HepG2 (cell line): ENCODE results near the gene FBXO39. TPM values are rescaled to one million over a fixed set of nuclear protein-coding genes. Genes with fewer than 3 reads are reported as not detected.

ENCODE experiments used
- ATAC-seq: fragments of 200-7000 bp; cut with Tn5 transposase; 3 replicates; pipeline ENCODE4 v1.9.1; 2020; ENCODE audit warnings: mild to moderate bottlenecking, moderate library complexity
- BruUV-seq: library from RNA; stranded (reverse); fragments of 400-500 nt; replicated peaks from 2 replicates; lab custom pipeline; 2021; lab: Mats Ljungman, UMichigan
- CTCF ChIA-PET: fragments of 300-600 bp; formaldehyde crosslinking; extraction: SDS; loops from one replicate; lab custom pipeline; 2021; ENCODE audit warnings: low total read pairs, inconsistent platforms, low intra/inter-chr PET ratio; lab: Yijun Ruan, JAX
- POLR2A ChIA-PET: fragments of 350-600 bp; sonication (Branson Sonifier 250); formaldehyde crosslinking; loops from one replicate; lab custom pipeline; 2020; ENCODE audit warnings: antibody characterized with exemption, inconsistent platforms; lab: Yijun Ruan, JAX
- DNase-seq: peaks from one replicate; pipeline ENCODE4 v3.0.0-alpha.2; 2015; ENCODE audit warnings: low spot score
- FAIRE-seq: peaks from 3 replicates; lab custom pipeline; 2011; peaks lifted over from hg19 to GRCh38; lab: Jason Lieb, UNC
- H2AFZ ChIP-seq: one replicate; pipeline ENCODE4 v1.6.1; 2011; ENCODE audit warnings: low read length, inconsistent platforms
- H3K27ac ChIP-seq: fragments of 300-600 bp; 3 replicates; pipeline ENCODE4 v1.8.0; 2011; ENCODE audit warnings: mixed run types, mild to moderate bottlenecking, mixed read lengths, low read length, inconsistent platforms; ENCODE audit not compliant: insufficient read depth; ENCODE audit errors: extremely low read length
- H3K27me3 ChIP-seq, 2 experiments: fragments of 200-600 bp in 1 of 2; 2 replicates in 1 of 2; 3 replicates in 1 of 2; pipeline versions ENCODE4 v1.6.0 to v1.8.0; 2011; ENCODE audit warnings: low read length in 2 of 2, mild to moderate bottlenecking in 2 of 2, moderate library complexity in 2 of 2, inconsistent platforms in 1 of 2; ENCODE audit not compliant: insufficient read depth in 2 of 2, control insufficient read depth in 1 of 2
- H3K36me3 ChIP-seq, 2 experiments: fragments of 200-600 bp in 1 of 2; replicated peaks in 1 of 2; 2 replicates in 1 of 2; 3 replicates in 1 of 2; pipeline versions ENCODE4 v1.5.1 to v1.8.0; 2011; ENCODE audit warnings: low read length in 2 of 2, inconsistent platforms in 1 of 2; ENCODE audit not compliant: insufficient read depth in 2 of 2, control insufficient read depth in 1 of 2
- H3K4me1 ChIP-seq: 2 replicates; pipeline ENCODE4 v1.5.1; 2012; ENCODE audit warnings: low read length, inconsistent platforms; ENCODE audit not compliant: insufficient read depth
- H3K4me2 ChIP-seq: 2 replicates; pipeline ENCODE4 v1.6.0; 2011; ENCODE audit warnings: low read depth, low read length, inconsistent platforms
- H3K4me3 ChIP-seq, 3 experiments: fragments of 200-600 bp in 1 of 3; sonication (generic), shearing (Covaris generic) in 1 of 3; replicated peaks in 1 of 3; 2 replicates each; pipeline ENCODE4 v1.5.1; 2011 to 2016; ENCODE audit warnings: low read length in 3 of 3, inconsistent platforms in 2 of 3, low read depth in 2 of 3, mild to moderate bottlenecking in 2 of 3, control low read depth in 1 of 3, mixed read lengths in 1 of 3; ENCODE audit not compliant: insufficient read depth in 1 of 3
- H3K79me2 ChIP-seq: one replicate; pipeline ENCODE4 v1.6.1; 2011; ENCODE audit warnings: low read length, inconsistent platforms; ENCODE audit not compliant: insufficient read depth
- H3K9ac ChIP-seq: 2 replicates; pipeline ENCODE4 v1.6.0; 2011; ENCODE audit warnings: mild to moderate bottlenecking, low read depth, low read length, inconsistent platforms; ENCODE audit not compliant: insufficient read depth
- H3K9me3 ChIP-seq: 2 replicates; pipeline ENCODE4 v1.5.1; 2012; ENCODE audit warnings: mild to moderate bottlenecking, low read length
- H4K20me1 ChIP-seq: 2 replicates; pipeline ENCODE4 v1.6.0; 2011; ENCODE audit warnings: inconsistent platforms, mild to moderate bottlenecking, low read length, moderate library complexity; ENCODE audit not compliant: insufficient read depth
- AGO1 ChIP-seq: fragments of 200-400 bp; formaldehyde crosslinking; IDR thresholded peaks from 2 replicates; pipeline ENCODE4 v1.6.1; 2017; ENCODE audit warnings: mild to moderate bottlenecking, low read depth, low read length, moderate library complexity; ENCODE audit not compliant: poor library complexity, severe bottlenecking
- DNMT1 ChIP-seq: sonication (generic); formaldehyde crosslinking; IDR thresholded peaks from 2 replicates; pipeline ENCODE4 v1.5.1; 2020; ENCODE audit warnings: mild to moderate bottlenecking, missing genetic modification reagents
- ETV5 ChIP-seq: IDR thresholded peaks from 2 replicates; pipeline ENCODE4 v1.6.1; 2018; ENCODE audit warnings: missing biosample characterization, missing genetic modification reagents, inconsistent platforms, borderline replicate concordance
- KLF13 ChIP-seq: sonication (generic); formaldehyde crosslinking; IDR thresholded peaks from 2 replicates; pipeline ENCODE4 v1.4.0; 2020; ENCODE audit warnings: mild to moderate bottlenecking, missing genetic modification reagents
- MAFG ChIP-seq: sonication (generic); formaldehyde crosslinking; IDR thresholded peaks from 2 replicates; pipeline ENCODE4 v1.5.1; 2020; ENCODE audit warnings: mild to moderate bottlenecking, missing genetic modification reagents
- PHB2 ChIP-seq: fragments of 450-650 bp; IDR thresholded peaks from 2 replicates; pipeline ENCODE4 v1.6.1; 2018; ENCODE audit not compliant: partially characterized antibody
- RAD21 ChIP-seq: fragments of 450-650 bp; formaldehyde crosslinking; IDR thresholded peaks from 2 replicates; pipeline ENCODE4 v1.5.0; 2020; ENCODE audit warnings: mild to moderate bottlenecking
- TBP ChIP-seq: sonication (generic); formaldehyde crosslinking; IDR thresholded peaks from 2 replicates; pipeline ENCODE4 v1.5.0; 2020; ENCODE audit warnings: missing genetic modification reagents
- ZNF225 ChIP-seq: sonication (generic); formaldehyde crosslinking; IDR thresholded peaks from 2 replicates; pipeline ENCODE4 v1.4.0; 2020; ENCODE audit warnings: mild to moderate bottlenecking, missing genetic modification reagents
- ZNF468 ChIP-seq: sonication (generic); formaldehyde crosslinking; IDR thresholded peaks from 2 replicates; pipeline ENCODE4 v1.8.0; 2022; ENCODE audit warnings: mild to moderate bottlenecking, moderate library complexity, missing genetic modification reagents
- ZNF619 ChIP-seq: sonication (generic); formaldehyde crosslinking; IDR thresholded peaks from 2 replicates; pipeline ENCODE4 v1.4.0; 2020; ENCODE audit warnings: mild to moderate bottlenecking, missing genetic modification reagents
- WGBS: methylation state at CpG from one replicate; pipeline ENCODE4 v1.1.6; 2017; ENCODE audit warnings: low lambda C conversion rate; 5-methylcytosine and 5-hydroxymethylcytosine counted together
- in situ Hi-C: cut with HindIII; loops from 2 replicates; pipeline ENCODE4 v1.10.0; 2017; ENCODE audit warnings: low pct_unique_long_range_greater_than_20kb; ENCODE audit not compliant: extremely low pct_ligation_motif_present
- intact Hi-C: fragments of 100-400 bp; cut with micrococcal nuclease; formaldehyde crosslinking; loops from one replicate; pipeline ENCODE4 v1.10.0; 2022; ENCODE audit not compliant: unreplicated experiment
- polyA plus RNA-seq, 8 experiments: library from polyadenylated mRNA; depleted of rRNA in 3 of 8; stranded (reverse) in 7 of 8; unstranded in 1 of 8; fragments of >200 nt; fragmentation: Illumina TruSeq in 4 of 8; extraction: Trizol in 4 of 8; gene quantifications; 2 replicates each; pipeline versions ENCODE4 v1.2.1 to v1.2.3, GENCODE V29; 2011 to 2016; ENCODE audit warnings: low read depth in 4 of 8, missing spikeins in 1 of 8, mixed read lengths in 1 of 8; ENCODE audit not compliant: insufficient read depth in 1 of 8
- total RNA-seq, 5 experiments: library from RNA; depleted of rRNA; stranded (reverse); fragments of >200 nt; fragmentation: Illumina TruSeq; extraction: Trizol; gene quantifications; 2 replicates each; pipeline ENCODE4 v1.2.3, GENCODE V29; 2016; ENCODE audit warnings: low read depth in 1 of 5
- TF ChIP-seq, protein P1 (sequence below): sonication (generic); formaldehyde crosslinking; IDR thresholded peaks from 2 replicates; pipeline ENCODE4 v1.5.1; 2020; ENCODE audit warnings: mild to moderate bottlenecking, moderate library complexity, missing genetic modification reagents
- TF ChIP-seq, protein P2 (sequence below): sonication (generic); formaldehyde crosslinking; IDR thresholded peaks from 2 replicates; pipeline ENCODE4 v1.4.0; 2020; ENCODE audit warnings: mild to moderate bottlenecking, missing genetic modification reagents
- TF ChIP-seq, protein P3 (sequence below): fragments of 450-650 bp; IDR thresholded peaks from 2 replicates; pipeline ENCODE4 v1.6.1; 2017
- TF ChIP-seq, protein P4 (sequence below): sonication (generic); formaldehyde crosslinking; IDR thresholded peaks from 2 replicates; pipeline ENCODE4 v1.4.0; 2020; ENCODE audit warnings: missing genetic modification reagents

FBXO39 gene
- total and polyA plus RNA-seq, 2 of the 13 experiments (the other 11 are each of a cell fraction or from before 2014, with no cell fraction given): 0.09 TPM; not detected in 1

DNA sequence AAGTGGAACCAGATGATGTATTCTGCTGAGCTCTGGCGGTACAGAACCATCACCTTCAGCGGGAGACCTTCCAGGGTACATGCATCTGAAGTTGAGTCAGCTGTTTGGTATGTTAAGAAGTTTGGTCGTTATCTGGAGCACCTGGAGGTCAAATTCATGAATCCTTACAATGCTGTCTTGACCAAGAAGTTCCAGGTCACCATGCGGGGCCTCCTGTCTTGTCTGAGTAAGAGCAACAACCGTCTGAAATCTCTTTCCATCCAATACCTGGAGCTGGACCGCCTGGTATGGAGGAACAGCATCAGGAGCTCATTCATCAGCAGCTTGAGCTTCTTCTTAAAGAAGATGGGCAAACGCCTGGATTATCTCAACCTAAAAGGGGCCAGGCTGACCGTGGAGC, 4.0 kb downstream of the FBXO39 start:
- ChIA-PET CTCF (no interaction called here), POLR2A (no interaction called here)
- H3K27me3 ChIP-seq: peaks cover 0 to 9% of the 10 kb centered on the region in 2 experiments; a peak in 1 of 5 replicates
- H3K9me3 ChIP-seq: no peaks in the 10 kb centered on the region
- ATAC-seq: no peak; the same call in 2 of the 3 replicates
- FAIRE-seq: no peak
- no TSS peak for BruUV-seq
- TF ChIP-seq, protein P1, sequence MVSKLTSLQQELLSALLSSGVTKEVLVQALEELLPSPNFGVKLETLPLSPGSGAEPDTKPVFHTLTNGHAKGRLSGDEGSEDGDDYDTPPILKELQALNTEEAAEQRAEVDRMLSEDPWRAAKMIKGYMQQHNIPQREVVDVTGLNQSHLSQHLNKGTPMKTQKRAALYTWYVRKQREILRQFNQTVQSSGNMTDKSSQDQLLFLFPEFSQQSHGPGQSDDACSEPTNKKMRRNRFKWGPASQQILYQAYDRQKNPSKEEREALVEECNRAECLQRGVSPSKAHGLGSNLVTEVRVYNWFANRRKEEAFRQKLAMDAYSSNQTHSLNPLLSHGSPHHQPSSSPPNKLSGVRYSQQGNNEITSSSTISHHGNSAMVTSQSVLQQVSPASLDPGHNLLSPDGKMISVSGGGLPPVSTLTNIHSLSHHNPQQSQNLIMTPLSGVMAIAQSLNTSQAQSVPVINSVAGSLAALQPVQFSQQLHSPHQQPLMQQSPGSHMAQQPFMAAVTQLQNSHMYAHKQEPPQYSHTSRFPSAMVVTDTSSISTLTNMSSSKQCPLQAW (CRISPR knock-in tag): no peak
- TF ChIP-seq KLF13 (CRISPR knock-in tag) (no peak), TBP (CRISPR knock-in tag) (no peak), ZNF225 (CRISPR knock-in tag) (no peak), ZNF619 (no peak)
- TF ChIP-seq, protein P2, sequence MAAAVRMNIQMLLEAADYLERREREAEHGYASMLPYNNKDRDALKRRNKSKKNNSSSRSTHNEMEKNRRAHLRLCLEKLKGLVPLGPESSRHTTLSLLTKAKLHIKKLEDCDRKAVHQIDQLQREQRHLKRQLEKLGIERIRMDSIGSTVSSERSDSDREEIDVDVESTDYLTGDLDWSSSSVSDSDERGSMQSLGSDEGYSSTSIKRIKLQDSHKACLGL: no peak
- no peak for DNase-seq
- no peak overlapping the region for H3K9ac ChIP-seq
- no peak overlapping the region for H2AFZ ChIP-seq
- H3K4me2 ChIP-seq: no peak overlapping the region
- H3K4me3 ChIP-seq: no peak overlapping the region
- no peak overlapping the region for H3K27ac ChIP-seq
- WGBS: 23% methylated on average over 5 of the region's 8 CpGs
- no peaks in the 10 kb centered on the region for H3K79me2 ChIP-seq
- no peaks in the 10 kb centered on the region for H3K36me3 ChIP-seq
- H4K20me1 ChIP-seq: no peaks in the 10 kb centered on the region
- peaks cover 16% of the 10 kb centered on the region for H3K4me1 ChIP-seq
- intact Hi-C loops (no loop called here), in situ Hi-C loops (no loop called here)

DNA sequence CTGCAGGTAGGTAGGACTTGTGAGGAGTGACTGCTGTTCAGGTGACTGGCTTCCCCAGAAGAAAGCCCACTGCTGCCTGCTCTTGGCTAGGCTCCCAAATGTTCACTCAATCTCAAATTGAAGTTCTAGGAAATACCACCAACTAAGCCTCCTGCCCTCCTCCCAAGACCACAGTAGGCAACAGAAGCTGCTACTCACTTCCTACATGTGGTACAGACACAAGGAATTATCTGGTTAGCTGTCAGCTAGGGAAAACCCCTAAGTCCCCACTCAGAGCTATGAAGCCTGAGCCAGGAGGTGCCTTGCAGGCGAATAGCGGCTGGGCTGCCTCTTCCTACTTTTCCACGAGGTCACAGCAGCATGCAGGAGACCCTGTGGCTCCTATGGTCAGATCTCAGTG, 4.9 kb downstream of the FBXO39 start:
- Histone ChIP-seq H3K9ac (no peak overlapping the region), H3K27me3 (peaks cover 0 to 9% of the 10 kb centered on the region in 2 experiments; a peak in 1 of 5 replicates), H3K27ac (no peak overlapping the region), H3K9me3 (no peaks in the 10 kb centered on the region), H3K4me3 (no peak overlapping the region), H3K36me3 (no peaks in the 10 kb centered on the region), H3K79me2 (no peaks in the 10 kb centered on the region), H2AFZ (no peak overlapping the region), H3K4me2 (no peak overlapping the region), H4K20me1 (no peaks in the 10 kb centered on the region), H3K4me1 (peaks cover 16% of the 10 kb centered on the region)
- 17% methylated on average over 3 of the region's 3 CpGs for WGBS
- BruUV-seq: no TSS peak
- FAIRE-seq (no peak), DNase-seq (no peak), ATAC-seq (no peak)
- in situ Hi-C loops: no loop called here
- CTCF ChIA-PET: no interaction called here
- POLR2A ChIA-PET: no interaction called here
- intact Hi-C loops: no loop called here
- no peak for TF ChIP-seq ETV5
- TF ChIP-seq ZNF468 (CRISPR knock-in tag): no peak
- TF ChIP-seq, protein P3, sequence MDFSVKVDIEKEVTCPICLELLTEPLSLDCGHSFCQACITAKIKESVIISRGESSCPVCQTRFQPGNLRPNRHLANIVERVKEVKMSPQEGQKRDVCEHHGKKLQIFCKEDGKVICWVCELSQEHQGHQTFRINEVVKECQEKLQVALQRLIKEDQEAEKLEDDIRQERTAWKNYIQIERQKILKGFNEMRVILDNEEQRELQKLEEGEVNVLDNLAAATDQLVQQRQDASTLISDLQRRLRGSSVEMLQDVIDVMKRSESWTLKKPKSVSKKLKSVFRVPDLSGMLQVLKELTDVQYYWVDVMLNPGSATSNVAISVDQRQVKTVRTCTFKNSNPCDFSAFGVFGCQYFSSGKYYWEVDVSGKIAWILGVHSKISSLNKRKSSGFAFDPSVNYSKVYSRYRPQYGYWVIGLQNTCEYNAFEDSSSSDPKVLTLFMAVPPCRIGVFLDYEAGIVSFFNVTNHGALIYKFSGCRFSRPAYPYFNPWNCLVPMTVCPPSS: no peak
- no peak for TF ChIP-seq MAFG
- no peak for TF ChIP-seq PHB2
- no peak for TF ChIP-seq DNMT1 (CRISPR knock-in tag)
- no peak for TF ChIP-seq AGO1
- TF ChIP-seq, protein P4, sequence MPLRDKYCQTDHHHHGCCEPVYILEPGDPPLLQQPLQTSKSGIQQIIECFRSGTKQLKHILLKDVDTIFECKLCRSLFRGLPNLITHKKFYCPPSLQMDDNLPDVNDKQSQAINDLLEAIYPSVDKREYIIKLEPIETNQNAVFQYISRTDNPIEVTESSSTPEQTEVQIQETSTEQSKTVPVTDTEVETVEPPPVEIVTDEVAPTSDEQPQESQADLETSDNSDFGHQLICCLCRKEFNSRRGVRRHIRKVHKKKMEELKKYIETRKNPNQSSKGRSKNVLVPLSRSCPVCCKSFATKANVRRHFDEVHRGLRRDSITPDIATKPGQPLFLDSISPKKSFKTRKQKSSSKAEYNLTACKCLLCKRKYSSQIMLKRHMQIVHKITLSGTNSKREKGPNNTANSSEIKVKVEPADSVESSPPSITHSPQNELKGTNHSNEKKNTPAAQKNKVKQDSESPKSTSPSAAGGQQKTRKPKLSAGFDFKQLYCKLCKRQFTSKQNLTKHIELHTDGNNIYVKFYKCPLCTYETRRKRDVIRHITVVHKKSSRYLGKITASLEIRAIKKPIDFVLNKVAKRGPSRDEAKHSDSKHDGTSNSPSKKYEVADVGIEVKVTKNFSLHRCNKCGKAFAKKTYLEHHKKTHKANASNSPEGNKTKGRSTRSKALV (CRISPR knock-in tag): no peak
- no peak for TF ChIP-seq RAD21
